ENCODE data around the gene SV2B.

SV2B gene

GRCh38 chr15:91270747-91271146 lies 170.7 kb downstream of the SV2B start:
- no peak for DNase-seq (ENCODE audit: low read depth)

GRCh38 chr15:91271565-91272153 lies 171.6 kb downstream of the SV2B start:
- peak; percentile 44 for DNase-seq (ENCODE audit: low read depth)

GRCh38 chr15:91275844-91276243 lies 175.8 kb downstream of the SV2B start:
- DNase-seq (ENCODE audit: low read depth), result no peak

- DNase-seq (ENCODE audit: low read depth), result no peak
Measured at GRCh38 chr15:91278951-91279350, 178.9 kb downstream of the SV2B start.

GRCh38 chr15:91279486-91279885 lies 179.4 kb downstream of the SV2B start:
- no peak for DNase-seq (ENCODE audit: low read depth)

- no peak for DNase-seq (ENCODE audit: low read depth)
Measured at GRCh38 chr15:91281947-91282346, 181.9 kb downstream of the SV2B start.

- no peak for DNase-seq (ENCODE audit: low read depth)
Measured at GRCh38 chr15:91282486-91282885, 182.4 kb downstream of the SV2B start.

- no peak for DNase-seq (ENCODE audit: low read depth)
Measured at GRCh38 chr15:91283155-91283554, 183.1 kb downstream of the SV2B start.

- no peak for DNase-seq (ENCODE audit: low read depth)
Measured at GRCh38 chr15:91284758-91285466, 184.9 kb downstream of the SV2B start.

- DNase-seq (ENCODE audit: low read depth), result no peak
Measured at GRCh38 chr15:91289324-91289723, 189.3 kb downstream of the SV2B start.

- DNase-seq (ENCODE audit: low read depth), result no peak
Measured at GRCh38 chr15:91290553-91290952, 190.5 kb downstream of the SV2B start.

- no peak for DNase-seq (ENCODE audit: low read depth)
Measured at GRCh38 chr15:91291673-91292072, 191.6 kb downstream of the SV2B start.

- no peak for DNase-seq (ENCODE audit: low read depth)
Measured at GRCh38 chr15:91294344-91294743, 194.3 kb downstream of the SV2B start.

GRCh38 chr15:91294795-91295194 lies 194.7 kb downstream of the SV2B start:
- no peak for DNase-seq (ENCODE audit: low read depth)

- DNase-seq (ENCODE audit: low read depth), result no peak
Measured at GRCh38 chr15:91298101-91298500, 198.0 kb downstream of the SV2B start.

- DNase-seq (ENCODE audit: low read depth), result no peak
Measured at GRCh38 chr15:91302588-91303439, 202.8 kb downstream of the SV2B start.

GRCh38 chr15:91304210-91304609 lies 204.2 kb downstream of the SV2B start:
- no peak for DNase-seq (ENCODE audit: low read depth)

- no peak for DNase-seq (ENCODE audit: low read depth)
Measured at GRCh38 chr15:91304786-91305185, 204.7 kb downstream of the SV2B start.

- no peak for DNase-seq (ENCODE audit: low read depth)
Measured at GRCh38 chr15:91306144-91306543, 206.1 kb downstream of the SV2B start.

GRCh38 chr15:91307601-91308000 lies 207.5 kb downstream of the SV2B start:
- no peak for DNase-seq (ENCODE audit: low read depth)

- DNase-seq (ENCODE audit: low read depth), result no peak
Measured at GRCh38 chr15:91308199-91308598, 208.1 kb downstream of the SV2B start.

GRCh38 chr15:91308855-91309254 lies 208.8 kb downstream of the SV2B start:
- no peak for DNase-seq (ENCODE audit: low read depth)

- no peak for DNase-seq (ENCODE audit: low read depth)
Measured at GRCh38 chr15:91311986-91312385, 211.9 kb downstream of the SV2B start.
